ENCODE results near the gene WDR93.

DNA sequence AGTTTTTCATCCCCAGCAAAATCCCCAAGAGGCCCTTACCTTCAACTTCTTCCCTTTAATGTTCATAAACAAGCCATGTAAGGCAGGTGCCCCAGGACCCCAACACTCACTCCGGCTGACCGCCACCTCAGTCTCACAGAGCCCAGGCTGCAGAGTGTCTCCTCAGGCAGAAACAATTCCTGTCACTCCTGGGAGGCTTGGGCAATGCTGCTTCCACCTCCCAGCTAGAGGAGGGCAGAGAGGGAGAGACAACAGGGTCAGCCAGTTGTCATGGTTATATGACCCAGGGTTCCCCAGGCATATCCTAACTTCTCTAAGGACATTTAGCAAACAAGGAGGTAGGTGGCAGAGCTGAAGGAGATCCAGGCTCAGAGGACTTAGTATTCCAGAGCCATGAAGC lies 11.4 kb upstream of the WDR93 start, which contains the start of gene PLIN1:
- TF ChIP-seq POLR2A (IDR thresholded peaks at IDR 0.05; ENCODE audit: low read depth, low read length) (no peak), TAF1 (IDR thresholded peaks at IDR 0.05; ENCODE audit: borderline replicate concordance, low read depth, low read length) (no peak)
